Upper lobe of left lung (tissue), 4 donors: ENCODE data around the gene MDFI.

ENCODE experiments used
- POLR2A ChIP-seq, 4 donors: fragments of 450-650 bp; IDR thresholded peaks; one replicate each; pipeline ENCODE4 v1.5.1; 2016 to 2017; ENCODE audit warnings: antibody characterized with exemption in 4 of 4, mild to moderate bottlenecking in 2 of 4
- POLR2AphosphoS5 ChIP-seq, 2 donors: sonication (generic); formaldehyde crosslinking; IDR thresholded peaks; one replicate each; pipeline ENCODE4 v1.5.1; 2017; ENCODE audit warnings: antibody characterized with exemption in 2 of 2
- TF ChIP-seq, protein P1 (sequence below), 6 experiments: fragments of 450-650 bp in 4 of 6; fragments of 200-600 bp in 2 of 6; sonication (generic) in 2 of 6; IDR thresholded peaks; one replicate each; pipeline ENCODE4 v1.5.1; 2016 to 2019; ENCODE audit warnings: antibody characterized with exemption in 6 of 6

DNA sequence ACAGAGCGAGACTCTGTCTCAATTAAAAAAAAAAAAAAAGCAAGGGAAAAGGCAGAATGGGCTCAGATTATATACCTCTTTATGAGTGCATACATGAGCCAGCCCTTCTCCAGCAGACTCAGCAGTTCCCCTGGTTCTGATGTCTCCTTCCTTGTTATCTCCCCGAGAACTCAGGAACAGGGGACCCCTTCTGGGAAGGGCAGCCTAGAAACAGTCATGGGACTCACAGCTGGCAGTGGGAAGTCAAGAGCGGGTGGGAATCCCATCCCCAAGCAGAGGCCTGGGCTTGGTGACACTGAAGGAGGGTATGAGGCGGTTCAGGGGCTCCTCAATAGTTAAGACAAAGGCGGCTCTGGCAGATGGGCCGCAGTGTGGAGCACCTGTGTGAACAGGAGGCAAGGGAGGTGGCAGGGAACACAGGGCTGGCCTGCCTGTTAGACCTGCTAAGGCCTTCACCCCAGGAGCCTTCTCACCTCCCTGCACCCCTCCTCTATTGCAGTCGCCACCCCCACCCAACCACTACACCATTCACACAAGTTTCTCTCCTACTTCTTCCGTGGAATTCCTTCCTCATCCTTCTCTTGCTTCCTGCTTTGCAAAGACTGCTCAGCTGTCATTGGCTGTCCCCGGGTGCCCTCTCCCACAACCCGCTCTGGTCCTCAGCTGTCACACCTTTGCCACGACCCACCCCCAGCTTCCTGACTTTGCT lies 29.7 kb upstream of the MDFI start:
- TF ChIP-seq, protein P1, sequence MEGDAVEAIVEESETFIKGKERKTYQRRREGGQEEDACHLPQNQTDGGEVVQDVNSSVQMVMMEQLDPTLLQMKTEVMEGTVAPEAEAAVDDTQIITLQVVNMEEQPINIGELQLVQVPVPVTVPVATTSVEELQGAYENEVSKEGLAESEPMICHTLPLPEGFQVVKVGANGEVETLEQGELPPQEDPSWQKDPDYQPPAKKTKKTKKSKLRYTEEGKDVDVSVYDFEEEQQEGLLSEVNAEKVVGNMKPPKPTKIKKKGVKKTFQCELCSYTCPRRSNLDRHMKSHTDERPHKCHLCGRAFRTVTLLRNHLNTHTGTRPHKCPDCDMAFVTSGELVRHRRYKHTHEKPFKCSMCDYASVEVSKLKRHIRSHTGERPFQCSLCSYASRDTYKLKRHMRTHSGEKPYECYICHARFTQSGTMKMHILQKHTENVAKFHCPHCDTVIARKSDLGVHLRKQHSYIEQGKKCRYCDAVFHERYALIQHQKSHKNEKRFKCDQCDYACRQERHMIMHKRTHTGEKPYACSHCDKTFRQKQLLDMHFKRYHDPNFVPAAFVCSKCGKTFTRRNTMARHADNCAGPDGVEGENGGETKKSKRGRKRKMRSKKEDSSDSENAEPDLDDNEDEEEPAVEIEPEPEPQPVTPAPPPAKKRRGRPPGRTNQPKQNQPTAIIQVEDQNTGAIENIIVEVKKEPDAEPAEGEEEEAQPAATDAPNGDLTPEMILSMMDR (IDR thresholded peaks at IDR 0.05): no peak
- no peak for TF ChIP-seq POLR2A (IDR thresholded peaks at IDR 0.05)
- no peak for TF ChIP-seq POLR2AphosphoS5 (IDR thresholded peaks at IDR 0.05)
